ENCODE data around the gene NENF.

NENF gene

GRCh38 chr1:212430416-212430815, 2.3 kb upstream of the NENF start:
- FAIRE-seq, result no peak
- DNase-seq (ENCODE audit: extremely low spot score, insufficient read length, low read depth), result no peak

- FAIRE-seq (no peak), DNase-seq (ENCODE audit: extremely low spot score, insufficient read length, low read depth) (no peak)
These were observed 1.7 kb upstream of the NENF start for GRCh38 chr1:212430955-212431394.

GRCh38 chr1:212431644-212432043, 1.1 kb upstream of the NENF start:
- DNase-seq (ENCODE audit: extremely low spot score, insufficient read length, low read depth) (no peak), FAIRE-seq (no peak)

- DNase-seq (ENCODE audit: extremely low spot score, insufficient read length, low read depth) (no peak), FAIRE-seq (no peak)
These were observed 454 bp upstream of the NENF start for GRCh38 chr1:212432272-212432660.

- DNase-seq (ENCODE audit: extremely low spot score, insufficient read length, low read depth) (no peak), FAIRE-seq (no peak)
These were observed 1.1 kb downstream of the NENF start for GRCh38 chr1:212433577-212434462.

GRCh38 chr1:212434992-212435391, 2.3 kb downstream of the NENF start:
- DNase-seq (ENCODE audit: extremely low spot score, insufficient read length, low read depth), result no peak
- FAIRE-seq, result no peak

GRCh38 chr1:212437179-212437798, 4.6 kb downstream of the NENF start:
- no peak for FAIRE-seq

GRCh38 chr1:212438831-212439237, 6.1 kb downstream of the NENF start:
- DNase-seq (ENCODE audit: extremely low spot score, insufficient read length, low read depth) (no peak), FAIRE-seq (no peak)

More at GRCh38 chr1:212437179-212437798, 4.6 kb downstream of the NENF start:
- no peak for DNase-seq (ENCODE audit: extremely low spot score, insufficient read length, low read depth)

- no peak for FAIRE-seq
- no peak for DNase-seq (ENCODE audit: extremely low spot score, insufficient read length, low read depth)
These were observed 7.7 kb downstream of the NENF start for GRCh38 chr1:212440419-212440818.

GRCh38 chr1:212442408-212442807, 9.7 kb downstream of the NENF start:
- FAIRE-seq (no peak), DNase-seq (ENCODE audit: extremely low spot score, insufficient read length, low read depth) (no peak)

GRCh38 chr1:212446333-212446732, 13.6 kb downstream of the NENF start:
- FAIRE-seq (no peak), DNase-seq (ENCODE audit: extremely low spot score, insufficient read length, low read depth) (no peak)

GRCh38 chr1:212447478-212447877, 14.8 kb downstream of the NENF start:
- FAIRE-seq (no peak), DNase-seq (ENCODE audit: extremely low spot score, insufficient read length, low read depth) (no peak)

GRCh38 chr1:212450331-212450881, 17.7 kb downstream of the NENF start:
- no peak for DNase-seq (ENCODE audit: extremely low spot score, insufficient read length, low read depth)
- FAIRE-seq, result no peak

GRCh38 chr1:212451416-212452322, 18.9 kb downstream of the NENF start:
- no peak for FAIRE-seq
- no peak for DNase-seq (ENCODE audit: extremely low spot score, insufficient read length, low read depth)

- no peak for FAIRE-seq
- no peak for DNase-seq (ENCODE audit: extremely low spot score, insufficient read length, low read depth)
These were observed 19.8 kb downstream of the NENF start for GRCh38 chr1:212452323-212453155.

GRCh38 chr1:212453156-212453857, 20.6 kb downstream of the NENF start:
- DNase-seq (ENCODE audit: extremely low spot score, insufficient read length, low read depth) (no peak), FAIRE-seq (no peak)

GRCh38 chr1:212454741-212455140, 22.0 kb downstream of the NENF start:
- FAIRE-seq (no peak), DNase-seq (ENCODE audit: extremely low spot score, insufficient read length, low read depth) (no peak)

- DNase-seq (ENCODE audit: extremely low spot score, insufficient read length, low read depth) (no peak), FAIRE-seq (no peak)
These were observed 22.7 kb downstream of the NENF start for GRCh38 chr1:212455401-212455800.

All from GM18507 (cell line).